Spleen (tissue), 7 donors: ENCODE results near the gene DRC1.

Source experiments
- POLR2A ChIP-seq, 3 donors: fragments of 450-650 bp; IDR thresholded peaks; one replicate each; pipeline ENCODE4 v1.5.1; 2017; ENCODE audit warnings: antibody characterized with exemption in 3 of 3, mild to moderate bottlenecking in 1 of 3
- POLR2AphosphoS5 ChIP-seq, 3 donors: sonication (generic); formaldehyde crosslinking; IDR thresholded peaks; one replicate each; pipeline ENCODE4 v1.5.1; 2017; ENCODE audit warnings: antibody characterized with exemption in 3 of 3
- TF ChIP-seq, protein P1 (sequence below), 11 experiments: fragments of 200-600 bp in 7 of 11; fragments of 450-650 bp in 4 of 11; sonication (generic) in 4 of 11; IDR thresholded peaks in 8 of 11; conservative IDR thresholded peaks in 3 of 11; 1 replicate in 7 of 11; 2 replicates in 4 of 11; pipeline versions ENCODE4 v1.4.0 to v1.8.0; 2016 to 2021; ENCODE audit warnings: antibody characterized with exemption in 11 of 11, inconsistent platforms in 4 of 11, mild to moderate bottlenecking in 1 of 11
- donor health status: DM: no; HTN: no; CAD: no; lungs with moderate emphysema.
- donor health status: DM: no; HTN: no; CAD: no.
- donor health status: DM: no; HTN: no; CAD: no.

DNA sequence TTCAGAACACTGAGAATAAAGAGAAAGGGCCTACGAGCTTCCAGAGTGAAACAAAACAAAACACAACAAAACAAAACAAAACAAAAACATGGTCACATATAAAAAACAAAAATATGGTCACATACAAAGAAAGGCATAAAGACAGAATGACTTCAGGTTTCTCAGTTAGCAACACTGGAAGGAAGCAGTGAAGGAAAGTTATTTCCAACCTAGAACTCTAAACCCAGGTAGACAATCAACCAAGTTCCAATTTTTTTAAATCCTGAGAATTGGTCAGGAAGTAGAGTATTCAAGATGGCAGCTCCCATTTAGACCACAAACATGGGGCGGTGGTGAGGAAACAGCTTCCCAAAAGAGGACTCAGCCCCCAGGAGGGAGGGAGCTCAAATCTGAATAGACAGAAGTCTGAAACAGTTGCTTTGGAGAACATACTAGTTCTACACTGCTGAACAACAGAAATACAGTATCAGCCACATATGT, 9.1 kb downstream of the DRC1 start:
- TF ChIP-seq, protein P1, sequence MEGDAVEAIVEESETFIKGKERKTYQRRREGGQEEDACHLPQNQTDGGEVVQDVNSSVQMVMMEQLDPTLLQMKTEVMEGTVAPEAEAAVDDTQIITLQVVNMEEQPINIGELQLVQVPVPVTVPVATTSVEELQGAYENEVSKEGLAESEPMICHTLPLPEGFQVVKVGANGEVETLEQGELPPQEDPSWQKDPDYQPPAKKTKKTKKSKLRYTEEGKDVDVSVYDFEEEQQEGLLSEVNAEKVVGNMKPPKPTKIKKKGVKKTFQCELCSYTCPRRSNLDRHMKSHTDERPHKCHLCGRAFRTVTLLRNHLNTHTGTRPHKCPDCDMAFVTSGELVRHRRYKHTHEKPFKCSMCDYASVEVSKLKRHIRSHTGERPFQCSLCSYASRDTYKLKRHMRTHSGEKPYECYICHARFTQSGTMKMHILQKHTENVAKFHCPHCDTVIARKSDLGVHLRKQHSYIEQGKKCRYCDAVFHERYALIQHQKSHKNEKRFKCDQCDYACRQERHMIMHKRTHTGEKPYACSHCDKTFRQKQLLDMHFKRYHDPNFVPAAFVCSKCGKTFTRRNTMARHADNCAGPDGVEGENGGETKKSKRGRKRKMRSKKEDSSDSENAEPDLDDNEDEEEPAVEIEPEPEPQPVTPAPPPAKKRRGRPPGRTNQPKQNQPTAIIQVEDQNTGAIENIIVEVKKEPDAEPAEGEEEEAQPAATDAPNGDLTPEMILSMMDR (IDR thresholded peaks at IDR 0.05 in 8 of 11, conservative IDR thresholded peaks at IDR 0.05 in 3 of 11), result no peak
- TF ChIP-seq POLR2AphosphoS5 (IDR thresholded peaks at IDR 0.05), result no peak
- no peak for TF ChIP-seq POLR2A (IDR thresholded peaks at IDR 0.05)
